HepG2 (cell line): ENCODE data around the gene DHX8. TPM values are rescaled to one million over a fixed set of nuclear protein-coding genes. Genes with fewer than 3 reads are reported as not detected.
A peak's percentile ranks its signal among the peaks of the same experiment; 100 is the strongest.

Experiments used
- CBFB ChIP-seq: sonication (generic); formaldehyde crosslinking; IDR thresholded peaks from 2 replicates; pipeline ENCODE4 v1.4.0; 2020; ENCODE audit warnings: missing genetic modification reagents
- E2F2 ChIP-seq: sonication (generic); formaldehyde crosslinking; IDR thresholded peaks from 2 replicates; pipeline ENCODE4 v1.4.0; 2020; ENCODE audit warnings: missing genetic modification reagents, borderline replicate concordance
- ISL2 ChIP-seq: sonication (generic); formaldehyde crosslinking; IDR thresholded peaks from 2 replicates; pipeline ENCODE4 v1.5.0; 2020; ENCODE audit warnings: missing genetic modification reagents
- KLF6 ChIP-seq: IDR thresholded peaks from 2 replicates; pipeline ENCODE4 v1.8.0; 2016; ENCODE audit warnings: missing biosample characterization, missing genetic modification reagents
- KLF9 ChIP-seq: IDR thresholded peaks from 2 replicates; pipeline ENCODE4 v1.6.1; 2016; ENCODE audit warnings: low read depth
- MED8 ChIP-seq: sonication (generic); formaldehyde crosslinking; IDR thresholded peaks from 2 replicates; pipeline ENCODE4 v1.8.1; 2023; ENCODE audit warnings: mild to moderate bottlenecking, missing genetic modification reagents; ENCODE audit not compliant: insufficient replicate concordance
- NR2F2 ChIP-seq: IDR thresholded peaks from 2 replicates; pipeline ENCODE4 v1.6.1; 2012; ENCODE audit warnings: low read depth, inconsistent platforms, borderline replicate concordance
- PAF1 ChIP-seq: IDR thresholded peaks from 2 replicates; pipeline ENCODE4 v1.6.1; 2016; ENCODE audit warnings: missing genetic modification reagents, missing compliant biosample characterization
- RELA ChIP-seq: sonication (generic); formaldehyde crosslinking; IDR thresholded peaks from 2 replicates; pipeline ENCODE4 v1.4.0; 2020; ENCODE audit warnings: missing genetic modification reagents
- SP2 ChIP-seq: sonication (generic); formaldehyde crosslinking; IDR thresholded peaks from 2 replicates; pipeline ENCODE4 v1.5.1; 2020; ENCODE audit warnings: mild to moderate bottlenecking, missing genetic modification reagents
- SRSF9 ChIP-seq: fragments of 200-400 bp; formaldehyde crosslinking; IDR thresholded peaks from 2 replicates; pipeline ENCODE4 v1.6.1; 2018; ENCODE audit warnings: borderline replicate concordance, mild to moderate bottlenecking, low read depth, low read length; ENCODE audit not compliant: insufficient read depth, poor library complexity, severe bottlenecking
- THAP11 ChIP-seq: IDR thresholded peaks from 2 replicates; pipeline ENCODE4 v1.6.1; 2016; ENCODE audit warnings: missing biosample characterization, missing genetic modification reagents
- TIGD3 ChIP-seq: sonication (generic); formaldehyde crosslinking; IDR thresholded peaks from 2 replicates; pipeline ENCODE4 v1.5.1; 2020; ENCODE audit warnings: mild to moderate bottlenecking, missing genetic modification reagents, borderline replicate concordance
- TMF1 ChIP-seq: sonication (generic); formaldehyde crosslinking; IDR thresholded peaks from 2 replicates; pipeline ENCODE4 v1.8.1; 2022; ENCODE audit warnings: low read depth, missing genetic modification reagents
- TOE1 ChIP-seq: sonication (generic); formaldehyde crosslinking; IDR thresholded peaks from 2 replicates; pipeline ENCODE4 v1.4.0; 2020; ENCODE audit warnings: mild to moderate bottlenecking, missing genetic modification reagents
- ZBTB39 ChIP-seq: sonication (generic); formaldehyde crosslinking; IDR thresholded peaks from 2 replicates; pipeline ENCODE4 v1.5.0; 2020; ENCODE audit warnings: missing genetic modification reagents
- ZNF143 ChIP-seq: sonication (generic); formaldehyde crosslinking; IDR thresholded peaks from 2 replicates; pipeline ENCODE4 v1.4.0; 2020; ENCODE audit warnings: missing genetic modification reagents
- ZNF280D ChIP-seq: sonication (generic); formaldehyde crosslinking; IDR thresholded peaks from 2 replicates; pipeline ENCODE4 v1.5.1; 2020; ENCODE audit warnings: mild to moderate bottlenecking, missing genetic modification reagents
- ZNF333 ChIP-seq: sonication (generic); formaldehyde crosslinking; IDR thresholded peaks from 2 replicates; pipeline ENCODE4 v1.4.0; 2020; ENCODE audit warnings: mild to moderate bottlenecking, missing genetic modification reagents, borderline replicate concordance
- ZNF335 ChIP-seq: sonication (generic); formaldehyde crosslinking; IDR thresholded peaks from 2 replicates; pipeline ENCODE4 v1.4.0; 2020; ENCODE audit warnings: missing genetic modification reagents
- ZNF772 ChIP-seq: sonication (generic); formaldehyde crosslinking; IDR thresholded peaks from 2 replicates; pipeline ENCODE4 v1.5.0; 2020; ENCODE audit warnings: mild to moderate bottlenecking, missing genetic modification reagents
- polyA plus RNA-seq, 8 experiments: library from polyadenylated mRNA; depleted of rRNA in 3 of 8; stranded (reverse) in 7 of 8; unstranded in 1 of 8; fragments of >200 nt; fragmentation: Illumina TruSeq in 4 of 8; extraction: Trizol in 4 of 8; gene quantifications; 2 replicates each; pipeline versions ENCODE4 v1.2.1 to v1.2.3, GENCODE V29; 2011 to 2016; ENCODE audit warnings: low read depth in 4 of 8, missing spikeins in 1 of 8, mixed read lengths in 1 of 8; ENCODE audit not compliant: insufficient read depth in 1 of 8
- total RNA-seq, 5 experiments: library from RNA; depleted of rRNA; stranded (reverse); fragments of >200 nt; fragmentation: Illumina TruSeq; extraction: Trizol; gene quantifications; 2 replicates each; pipeline ENCODE4 v1.2.3, GENCODE V29; 2016; ENCODE audit warnings: low read depth in 1 of 5

DHX8 gene
- total and polyA plus RNA-seq, 2 of the 13 experiments (the other 11 are each of a cell fraction or from before 2014, with no cell fraction given) = 24.8 to 48.9 TPM

GRCh38 chr17:43477832-43478634 is 5.7 kb upstream of the DHX8 start (continued):
- TF ChIP-seq E2F2 (no peak), TMF1 (no peak), NR2F2 (0 out of 2 replicates have a peak, but pooled peaks have one; percentile 30), TOE1 (CRISPR knock-in tag) (no peak), RELA (CRISPR knock-in tag) (no peak), CBFB (CRISPR knock-in tag) (no peak), SP2 (peak; percentile 38; the same call in 1 of the 2 replicates), ZNF333 (CRISPR knock-in tag) (no peak), KLF9 (CRISPR knock-in tag) (no peak; the same call in 1 of the 2 replicates), KLF6 (CRISPR knock-in tag) (no peak), ISL2 (CRISPR knock-in tag) (0 out of 2 replicates have a peak, but pooled peaks have one; percentile 35), ZNF335 (CRISPR knock-in tag) (no peak), ZNF280D (CRISPR knock-in tag) (0 out of 2 replicates have a peak, but pooled peaks have one; percentile 43), SRSF9 (no peak), THAP11 (CRISPR knock-in tag) (no peak; the same call in none of the 2 replicates), ZBTB39 (CRISPR knock-in tag) (no peak), MED8 (no peak), ZNF772 (CRISPR knock-in tag) (peak; percentile 74; the same call in 1 of the 2 replicates), TIGD3 (no peak), ZNF143 (no peak), PAF1 (CRISPR knock-in tag) (no peak)
